Sigmoid colon (tissue), 4 donors: ENCODE results near the gene SLC16A7.

Experiments
- POLR2A ChIP-seq, 2 donors: fragments of 450-650 bp; IDR thresholded peaks; one replicate each; pipeline ENCODE4 v1.6.1; 2016; ENCODE audit warnings: antibody characterized with exemption in 2 of 2, mild to moderate bottlenecking in 2 of 2, moderate library complexity in 2 of 2
- POLR2AphosphoS5 ChIP-seq, 4 donors: sonication (generic); formaldehyde crosslinking; IDR thresholded peaks; one replicate each; pipeline ENCODE4 v1.6.1; 2017; ENCODE audit warnings: antibody characterized with exemption in 4 of 4
- TF ChIP-seq, protein P1 (sequence below), 4 experiments: fragments of 450-650 bp in 3 of 4; fragments of 200-600 bp in 1 of 4; IDR thresholded peaks; one replicate each; pipeline ENCODE4 v1.5.1; 2016 to 2019; ENCODE audit warnings: antibody characterized with exemption in 4 of 4, mild to moderate bottlenecking in 3 of 4, moderate library complexity in 2 of 4

DNA sequence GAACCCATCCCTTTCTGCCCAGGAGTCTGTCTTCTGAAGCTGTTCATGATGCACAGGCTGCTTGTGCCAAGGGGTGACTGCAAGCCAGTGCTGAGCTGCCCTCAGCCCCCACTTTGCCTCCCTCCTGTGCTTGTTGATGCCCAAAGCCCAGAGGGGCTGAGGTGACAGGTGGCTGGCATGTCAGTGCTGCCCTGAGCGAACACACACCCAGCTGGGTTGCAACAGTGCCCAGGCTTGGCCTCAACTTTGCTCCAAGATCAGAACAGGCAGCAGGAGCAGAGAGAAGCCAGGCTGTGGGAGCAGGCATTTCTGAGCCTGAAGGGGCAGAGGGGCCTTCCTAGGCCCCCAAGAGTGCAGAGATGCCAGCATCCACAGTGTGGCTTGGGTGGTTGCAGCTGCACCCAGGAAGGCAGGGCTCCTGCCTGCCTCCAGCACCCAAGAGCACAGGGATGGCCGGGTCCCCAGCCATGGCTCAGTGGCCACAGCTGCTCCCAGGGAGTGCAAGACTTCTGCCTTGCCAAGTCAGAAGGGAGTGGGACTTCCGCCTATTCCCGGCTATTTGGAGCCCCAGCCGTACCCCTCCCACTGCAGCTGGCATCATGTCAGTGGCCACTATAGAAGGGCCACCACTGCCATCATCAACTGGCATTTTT is 83.1 kb downstream of the SLC16A7 start:
- no peak for TF ChIP-seq POLR2AphosphoS5 (IDR thresholded peaks at IDR 0.05)
- TF ChIP-seq, protein P1, sequence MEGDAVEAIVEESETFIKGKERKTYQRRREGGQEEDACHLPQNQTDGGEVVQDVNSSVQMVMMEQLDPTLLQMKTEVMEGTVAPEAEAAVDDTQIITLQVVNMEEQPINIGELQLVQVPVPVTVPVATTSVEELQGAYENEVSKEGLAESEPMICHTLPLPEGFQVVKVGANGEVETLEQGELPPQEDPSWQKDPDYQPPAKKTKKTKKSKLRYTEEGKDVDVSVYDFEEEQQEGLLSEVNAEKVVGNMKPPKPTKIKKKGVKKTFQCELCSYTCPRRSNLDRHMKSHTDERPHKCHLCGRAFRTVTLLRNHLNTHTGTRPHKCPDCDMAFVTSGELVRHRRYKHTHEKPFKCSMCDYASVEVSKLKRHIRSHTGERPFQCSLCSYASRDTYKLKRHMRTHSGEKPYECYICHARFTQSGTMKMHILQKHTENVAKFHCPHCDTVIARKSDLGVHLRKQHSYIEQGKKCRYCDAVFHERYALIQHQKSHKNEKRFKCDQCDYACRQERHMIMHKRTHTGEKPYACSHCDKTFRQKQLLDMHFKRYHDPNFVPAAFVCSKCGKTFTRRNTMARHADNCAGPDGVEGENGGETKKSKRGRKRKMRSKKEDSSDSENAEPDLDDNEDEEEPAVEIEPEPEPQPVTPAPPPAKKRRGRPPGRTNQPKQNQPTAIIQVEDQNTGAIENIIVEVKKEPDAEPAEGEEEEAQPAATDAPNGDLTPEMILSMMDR (IDR thresholded peaks at IDR 0.05) = no peak
- TF ChIP-seq POLR2A (IDR thresholded peaks at IDR 0.05) = no peak
